WTC11 (cell line): Measurements from ENCODE around the gene SNX17. TPM values are rescaled to one million over a fixed set of nuclear protein-coding genes. Genes with fewer than 3 reads are reported as not detected.

Experiments
- ATAC-seq: fragments of 200-7000 bp; cut with Tn5 transposase; 2 replicates; pipeline ENCODE4 v1.10.0; 2021; ENCODE audit warnings: mild to moderate bottlenecking, moderate library complexity
- CTCF ChIA-PET: fragments of 300-600 bp; sonication (Branson Sonifier 250); formaldehyde crosslinking; loops from one replicate; lab custom pipeline; 2021; ENCODE audit warnings: antibody characterized with exemption; lab: Charles Lee
- POLR2A ChIA-PET: fragments of 350-600 bp; sonication (Branson Sonifier 250); formaldehyde crosslinking; loops from one replicate; lab custom pipeline; 2021; ENCODE audit warnings: antibody characterized with exemption; lab: Charles Lee
- DNase-seq: peaks from one replicate; pipeline ENCODE4 v3.0.0; 2021; ENCODE audit warnings: low spot score
- H3K27ac Mint-ChIP-seq: 2 replicates; pipeline ENCODE4 v1.8.0; 2021; ENCODE audit warnings: mixed read lengths
- H3K27me3 Mint-ChIP-seq: 2 replicates; pipeline ENCODE4 v1.8.0; 2021; ENCODE audit warnings: low read depth, mild to moderate bottlenecking, moderate library complexity, mixed read lengths
- H3K36me3 Mint-ChIP-seq: 2 replicates; pipeline ENCODE4 v1.8.0; 2021; ENCODE audit warnings: mixed read lengths
- H3K4me1 Mint-ChIP-seq: 2 replicates; pipeline ENCODE4 v1.8.0; 2022; ENCODE audit warnings: mixed read lengths
- H3K4me3 Mint-ChIP-seq: 2 replicates; pipeline ENCODE4 v1.8.0; 2021; ENCODE audit warnings: mild to moderate bottlenecking, moderate library complexity, mixed read lengths
- H3K9me3 Mint-ChIP-seq: 2 replicates; pipeline ENCODE4 v1.8.0; 2021; ENCODE audit warnings: mixed read lengths
- CREM ChIP-seq: sonication (generic); formaldehyde crosslinking; IDR thresholded peaks from 2 replicates; pipeline ENCODE4 v1.8.1; 2022; ENCODE audit warnings: mild to moderate bottlenecking, missing genetic modification reagents, moderate library complexity
- ELF4 ChIP-seq: sonication (generic); formaldehyde crosslinking; IDR thresholded peaks from 2 replicates; pipeline ENCODE4 v1.8.1; 2022; ENCODE audit warnings: low read depth, mild to moderate bottlenecking, moderate library complexity, missing genetic modification reagents
- JUN ChIP-seq: sonication (generic); formaldehyde crosslinking; IDR thresholded peaks from 2 replicates; pipeline ENCODE4 v1.8.0; 2023; ENCODE audit warnings: mild to moderate bottlenecking, missing genetic modification reagents
- KAT7 ChIP-seq: sonication (generic); formaldehyde crosslinking; IDR thresholded peaks from 2 replicates; pipeline ENCODE4 v1.8.1; 2023; ENCODE audit warnings: missing genetic modification reagents, mild to moderate bottlenecking, borderline replicate concordance
- MYBL2 ChIP-seq: sonication (generic); formaldehyde crosslinking; IDR thresholded peaks from 2 replicates; pipeline ENCODE4 v1.8.1; 2023; ENCODE audit warnings: mild to moderate bottlenecking, moderate library complexity, missing genetic modification reagents
- SMAD4 ChIP-seq: sonication (generic); formaldehyde crosslinking; IDR thresholded peaks from 2 replicates; pipeline ENCODE4 v1.8.0; 2022; ENCODE audit warnings: mild to moderate bottlenecking, missing genetic modification reagents
- TEAD4 ChIP-seq: sonication (generic); formaldehyde crosslinking; IDR thresholded peaks from 2 replicates; pipeline ENCODE4 v1.8.0; 2022; ENCODE audit warnings: mild to moderate bottlenecking, missing genetic modification reagents
- TP53 ChIP-seq: sonication (generic); formaldehyde crosslinking; IDR thresholded peaks from 2 replicates; pipeline ENCODE4 v1.8.1; 2023; ENCODE audit warnings: mild to moderate bottlenecking, missing genetic modification reagents
- ZNF138 ChIP-seq: sonication (generic); formaldehyde crosslinking; conservative IDR thresholded peaks from 2 replicates; pipeline ENCODE4 v1.8.1; 2022; ENCODE audit warnings: mild to moderate bottlenecking, moderate library complexity, missing genetic modification reagents
- total RNA-seq: library from RNA; stranded (reverse); gene quantifications from 3 replicates; pipeline ENCODE4 v1.2.3, GENCODE V29; 2021
- TF ChIP-seq, protein P1 (sequence below): sonication (generic); formaldehyde crosslinking; IDR thresholded peaks from 2 replicates; pipeline ENCODE4 v1.8.0; 2022; ENCODE audit warnings: missing genetic modification reagents
- TF ChIP-seq, protein P2 (sequence below): sonication (generic); formaldehyde crosslinking; IDR thresholded peaks from 2 replicates; pipeline ENCODE4 v1.8.0; 2022; ENCODE audit warnings: mild to moderate bottlenecking, missing genetic modification reagents
- TF ChIP-seq, protein P3 (sequence below): fragments of 250-450 bp; sonication (Bioruptor Pico); IDR thresholded peaks from 2 replicates; pipeline ENCODE4 v2.1.2; 2022; ENCODE audit warnings: mild to moderate bottlenecking, moderate library complexity
- TF ChIP-seq, protein P4 (sequence below): fragments of 250-450 bp; sonication (Bioruptor Pico); IDR thresholded peaks from 2 replicates; pipeline ENCODE4 v1.9.0; 2021; ENCODE audit warnings: moderate library complexity, mild to moderate bottlenecking, inconsistent platforms, borderline replicate concordance
- TF ChIP-seq, protein P5 (sequence below): sonication (generic); formaldehyde crosslinking; IDR thresholded peaks from 2 replicates; pipeline ENCODE4 v1.8.0; 2022; ENCODE audit warnings: mild to moderate bottlenecking, missing genetic modification reagents
- TF ChIP-seq, protein P6 (sequence below): fragments of 250-450 bp; sonication (Bioruptor Pico); IDR thresholded peaks from 2 replicates; pipeline ENCODE4 v1.9.0; 2021; ENCODE audit warnings: mild to moderate bottlenecking, borderline replicate concordance
- TF ChIP-seq, protein P7 (sequence below): sonication (generic); formaldehyde crosslinking; IDR thresholded peaks from 2 replicates; pipeline ENCODE4 v1.8.0; 2023; ENCODE audit warnings: missing genetic modification reagents, mild to moderate bottlenecking, borderline replicate concordance
- TF ChIP-seq, protein P8 (sequence below): sonication (generic); formaldehyde crosslinking; IDR thresholded peaks from 2 replicates; pipeline ENCODE4 v1.8.1; 2022; ENCODE audit warnings: missing genetic modification reagents, borderline replicate concordance

Gene SNX17
- total RNA-seq, 1 experiment from 2014 or later, result 74.7 TPM

DNA sequence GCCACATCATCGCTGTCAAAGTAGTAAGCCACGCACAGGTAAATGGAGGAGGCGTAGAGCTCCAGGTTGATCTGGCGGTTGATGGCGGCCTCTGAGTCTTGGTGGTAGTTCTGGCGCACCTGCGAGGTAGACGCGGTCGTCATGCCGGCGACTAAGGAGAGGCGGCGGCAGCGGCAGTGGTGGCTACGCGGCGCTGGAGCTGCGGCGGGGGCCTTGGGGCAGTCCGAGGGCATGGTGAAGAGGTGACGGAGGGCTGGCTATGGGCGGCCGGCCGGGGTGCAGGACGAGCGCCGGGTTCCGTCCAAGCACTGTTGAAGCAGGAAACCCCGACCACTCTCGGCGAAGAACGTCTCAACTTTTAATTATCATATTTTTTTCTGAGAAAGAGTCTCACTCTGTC lies 22.8 kb downstream of the SNX17 start (continued):
- TF ChIP-seq JUN (CRISPR knock-in tag), result no peak
- no peak for TF ChIP-seq KAT7
- no peak for TF ChIP-seq ZNF138
- TF ChIP-seq MYBL2 (CRISPR knock-in tag), result no peak
- TF ChIP-seq, protein P1, sequence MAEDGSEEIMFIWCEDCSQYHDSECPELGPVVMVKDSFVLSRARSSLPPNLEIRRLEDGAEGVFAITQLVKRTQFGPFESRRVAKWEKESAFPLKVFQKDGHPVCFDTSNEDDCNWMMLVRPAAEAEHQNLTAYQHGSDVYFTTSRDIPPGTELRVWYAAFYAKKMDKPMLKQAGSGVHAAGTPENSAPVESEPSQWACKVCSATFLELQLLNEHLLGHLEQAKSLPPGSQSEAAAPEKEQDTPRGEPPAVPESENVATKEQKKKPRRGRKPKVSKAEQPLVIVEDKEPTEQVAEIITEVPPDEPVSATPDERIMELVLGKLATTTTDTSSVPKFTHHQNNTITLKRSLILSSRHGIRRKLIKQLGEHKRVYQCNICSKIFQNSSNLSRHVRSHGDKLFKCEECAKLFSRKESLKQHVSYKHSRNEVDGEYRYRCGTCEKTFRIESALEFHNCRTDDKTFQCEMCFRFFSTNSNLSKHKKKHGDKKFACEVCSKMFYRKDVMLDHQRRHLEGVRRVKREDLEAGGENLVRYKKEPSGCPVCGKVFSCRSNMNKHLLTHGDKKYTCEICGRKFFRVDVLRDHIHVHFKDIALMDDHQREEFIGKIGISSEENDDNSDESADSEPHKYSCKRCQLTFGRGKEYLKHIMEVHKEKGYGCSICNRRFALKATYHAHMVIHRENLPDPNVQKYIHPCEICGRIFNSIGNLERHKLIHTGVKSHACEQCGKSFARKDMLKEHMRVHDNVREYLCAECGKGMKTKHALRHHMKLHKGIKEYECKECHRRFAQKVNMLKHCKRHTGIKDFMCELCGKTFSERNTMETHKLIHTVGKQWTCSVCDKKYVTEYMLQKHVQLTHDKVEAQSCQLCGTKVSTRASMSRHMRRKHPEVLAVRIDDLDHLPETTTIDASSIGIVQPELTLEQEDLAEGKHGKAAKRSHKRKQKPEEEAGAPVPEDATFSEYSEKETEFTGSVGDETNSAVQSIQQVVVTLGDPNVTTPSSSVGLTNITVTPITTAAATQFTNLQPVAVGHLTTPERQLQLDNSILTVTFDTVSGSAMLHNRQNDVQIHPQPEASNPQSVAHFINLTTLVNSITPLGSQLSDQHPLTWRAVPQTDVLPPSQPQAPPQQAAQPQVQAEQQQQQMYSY (CRISPR knock-in tag), result no peak
- TF ChIP-seq ELF4, result no peak
- no peak for TF ChIP-seq CREM

DNA sequence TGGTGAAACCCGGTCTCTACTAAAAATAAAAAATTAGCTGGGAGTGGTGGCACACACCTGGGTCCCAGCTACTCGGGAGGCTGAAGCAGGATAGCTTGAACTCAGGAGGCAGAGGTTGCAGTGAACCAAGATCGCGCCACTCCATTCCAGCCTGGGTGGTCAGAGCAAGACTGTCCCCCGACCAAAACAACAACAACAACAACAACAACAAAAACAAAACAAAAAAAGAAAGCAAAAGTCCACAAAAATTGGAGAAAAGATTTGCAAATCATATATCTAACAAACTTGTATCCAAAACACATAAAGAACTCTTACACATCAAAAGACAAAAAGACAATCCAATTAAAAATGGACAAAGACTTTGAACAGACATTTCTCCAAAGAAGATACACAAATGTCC lies 28.5 kb downstream of the SNX17 start:
- peaks cover 7% of the 10 kb centered on the region for H3K36me3 Mint-ChIP-seq
- H3K9me3 Mint-ChIP-seq, result no peaks in the 10 kb centered on the region
- ATAC-seq, result no peak
- H3K4me3 Mint-ChIP-seq, result no peak overlapping the region
- CTCF ChIA-PET, result interaction anchor here (0.6 kb wide), 1 partner anchor 15 kb away, joined by 3 read pairs; no protein-coding TSS in a partner anchor
- POLR2A ChIA-PET, result no interaction called here
- DNase-seq, result no peak
- H3K4me1 Mint-ChIP-seq, result peaks cover 3% of the 10 kb centered on the region
- H3K27ac Mint-ChIP-seq, result peak overlapping the region; percentile 91
- no peaks in the 10 kb centered on the region for H3K27me3 Mint-ChIP-seq
- no peak for TF ChIP-seq TEAD4
- TF ChIP-seq, protein P2, sequence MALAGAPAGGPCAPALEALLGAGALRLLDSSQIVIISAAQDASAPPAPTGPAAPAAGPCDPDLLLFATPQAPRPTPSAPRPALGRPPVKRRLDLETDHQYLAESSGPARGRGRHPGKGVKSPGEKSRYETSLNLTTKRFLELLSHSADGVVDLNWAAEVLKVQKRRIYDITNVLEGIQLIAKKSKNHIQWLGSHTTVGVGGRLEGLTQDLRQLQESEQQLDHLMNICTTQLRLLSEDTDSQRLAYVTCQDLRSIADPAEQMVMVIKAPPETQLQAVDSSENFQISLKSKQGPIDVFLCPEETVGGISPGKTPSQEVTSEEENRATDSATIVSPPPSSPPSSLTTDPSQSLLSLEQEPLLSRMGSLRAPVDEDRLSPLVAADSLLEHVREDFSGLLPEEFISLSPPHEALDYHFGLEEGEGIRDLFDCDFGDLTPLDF (CRISPR knock-in tag), result no peak
- no peak for TF ChIP-seq SMAD4
- TF ChIP-seq ELF4, result no peak
- TF ChIP-seq, protein P3, sequence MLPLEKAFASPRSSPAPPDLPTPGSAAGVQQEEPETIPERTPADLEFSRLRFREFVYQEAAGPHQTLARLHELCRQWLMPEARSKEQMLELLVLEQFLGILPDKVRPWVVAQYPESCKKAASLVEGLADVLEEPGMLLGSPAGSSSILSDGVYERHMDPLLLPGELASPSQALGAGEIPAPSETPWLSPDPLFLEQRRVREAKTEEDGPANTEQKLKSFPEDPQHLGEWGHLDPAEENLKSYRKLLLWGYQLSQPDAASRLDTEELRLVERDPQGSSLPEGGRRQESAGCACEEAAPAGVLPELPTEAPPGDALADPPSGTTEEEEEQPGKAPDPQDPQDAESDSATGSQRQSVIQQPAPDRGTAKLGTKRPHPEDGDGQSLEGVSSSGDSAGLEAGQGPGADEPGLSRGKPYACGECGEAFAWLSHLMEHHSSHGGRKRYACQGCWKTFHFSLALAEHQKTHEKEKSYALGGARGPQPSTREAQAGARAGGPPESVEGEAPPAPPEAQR, result no peak
- TF ChIP-seq, protein P4, sequence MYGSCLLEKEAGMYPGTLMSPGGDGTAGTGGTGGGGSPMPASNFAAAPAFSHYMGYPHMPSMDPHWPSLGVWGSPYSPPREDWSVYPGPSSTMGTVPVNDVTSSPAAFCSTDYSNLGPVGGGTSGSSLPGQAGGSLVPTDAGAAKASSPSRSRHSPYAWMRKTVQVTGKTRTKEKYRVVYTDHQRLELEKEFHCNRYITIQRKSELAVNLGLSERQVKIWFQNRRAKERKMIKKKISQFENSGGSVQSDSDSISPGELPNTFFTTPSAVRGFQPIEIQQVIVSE (CRISPR knock-in tag), result no peak
- TF ChIP-seq, protein P5, sequence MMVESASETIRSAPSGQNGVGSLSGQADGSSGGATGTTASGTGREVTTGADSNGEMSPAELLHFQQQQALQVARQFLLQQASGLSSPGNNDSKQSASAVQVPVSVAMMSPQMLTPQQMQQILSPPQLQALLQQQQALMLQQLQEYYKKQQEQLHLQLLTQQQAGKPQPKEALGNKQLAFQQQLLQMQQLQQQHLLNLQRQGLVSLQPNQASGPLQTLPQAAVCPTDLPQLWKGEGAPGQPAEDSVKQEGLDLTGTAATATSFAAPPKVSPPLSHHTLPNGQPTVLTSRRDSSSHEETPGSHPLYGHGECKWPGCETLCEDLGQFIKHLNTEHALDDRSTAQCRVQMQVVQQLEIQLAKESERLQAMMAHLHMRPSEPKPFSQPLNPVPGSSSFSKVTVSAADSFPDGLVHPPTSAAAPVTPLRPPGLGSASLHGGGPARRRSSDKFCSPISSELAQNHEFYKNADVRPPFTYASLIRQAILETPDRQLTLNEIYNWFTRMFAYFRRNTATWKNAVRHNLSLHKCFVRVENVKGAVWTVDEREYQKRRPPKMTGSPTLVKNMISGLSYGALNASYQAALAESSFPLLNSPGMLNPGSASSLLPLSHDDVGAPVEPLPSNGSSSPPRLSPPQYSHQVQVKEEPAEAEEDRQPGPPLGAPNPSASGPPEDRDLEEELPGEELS (CRISPR knock-in tag), result no peak
- TF ChIP-seq, protein P6, sequence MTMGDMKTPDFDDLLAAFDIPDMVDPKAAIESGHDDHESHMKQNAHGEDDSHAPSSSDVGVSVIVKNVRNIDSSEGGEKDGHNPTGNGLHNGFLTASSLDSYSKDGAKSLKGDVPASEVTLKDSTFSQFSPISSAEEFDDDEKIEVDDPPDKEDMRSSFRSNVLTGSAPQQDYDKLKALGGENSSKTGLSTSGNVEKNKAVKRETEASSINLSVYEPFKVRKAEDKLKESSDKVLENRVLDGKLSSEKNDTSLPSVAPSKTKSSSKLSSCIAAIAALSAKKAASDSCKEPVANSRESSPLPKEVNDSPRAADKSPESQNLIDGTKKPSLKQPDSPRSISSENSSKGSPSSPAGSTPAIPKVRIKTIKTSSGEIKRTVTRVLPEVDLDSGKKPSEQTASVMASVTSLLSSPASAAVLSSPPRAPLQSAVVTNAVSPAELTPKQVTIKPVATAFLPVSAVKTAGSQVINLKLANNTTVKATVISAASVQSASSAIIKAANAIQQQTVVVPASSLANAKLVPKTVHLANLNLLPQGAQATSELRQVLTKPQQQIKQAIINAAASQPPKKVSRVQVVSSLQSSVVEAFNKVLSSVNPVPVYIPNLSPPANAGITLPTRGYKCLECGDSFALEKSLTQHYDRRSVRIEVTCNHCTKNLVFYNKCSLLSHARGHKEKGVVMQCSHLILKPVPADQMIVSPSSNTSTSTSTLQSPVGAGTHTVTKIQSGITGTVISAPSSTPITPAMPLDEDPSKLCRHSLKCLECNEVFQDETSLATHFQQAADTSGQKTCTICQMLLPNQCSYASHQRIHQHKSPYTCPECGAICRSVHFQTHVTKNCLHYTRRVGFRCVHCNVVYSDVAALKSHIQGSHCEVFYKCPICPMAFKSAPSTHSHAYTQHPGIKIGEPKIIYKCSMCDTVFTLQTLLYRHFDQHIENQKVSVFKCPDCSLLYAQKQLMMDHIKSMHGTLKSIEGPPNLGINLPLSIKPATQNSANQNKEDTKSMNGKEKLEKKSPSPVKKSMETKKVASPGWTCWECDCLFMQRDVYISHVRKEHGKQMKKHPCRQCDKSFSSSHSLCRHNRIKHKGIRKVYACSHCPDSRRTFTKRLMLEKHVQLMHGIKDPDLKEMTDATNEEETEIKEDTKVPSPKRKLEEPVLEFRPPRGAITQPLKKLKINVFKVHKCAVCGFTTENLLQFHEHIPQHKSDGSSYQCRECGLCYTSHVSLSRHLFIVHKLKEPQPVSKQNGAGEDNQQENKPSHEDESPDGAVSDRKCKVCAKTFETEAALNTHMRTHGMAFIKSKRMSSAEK, result no peak
- TF ChIP-seq, protein P7, sequence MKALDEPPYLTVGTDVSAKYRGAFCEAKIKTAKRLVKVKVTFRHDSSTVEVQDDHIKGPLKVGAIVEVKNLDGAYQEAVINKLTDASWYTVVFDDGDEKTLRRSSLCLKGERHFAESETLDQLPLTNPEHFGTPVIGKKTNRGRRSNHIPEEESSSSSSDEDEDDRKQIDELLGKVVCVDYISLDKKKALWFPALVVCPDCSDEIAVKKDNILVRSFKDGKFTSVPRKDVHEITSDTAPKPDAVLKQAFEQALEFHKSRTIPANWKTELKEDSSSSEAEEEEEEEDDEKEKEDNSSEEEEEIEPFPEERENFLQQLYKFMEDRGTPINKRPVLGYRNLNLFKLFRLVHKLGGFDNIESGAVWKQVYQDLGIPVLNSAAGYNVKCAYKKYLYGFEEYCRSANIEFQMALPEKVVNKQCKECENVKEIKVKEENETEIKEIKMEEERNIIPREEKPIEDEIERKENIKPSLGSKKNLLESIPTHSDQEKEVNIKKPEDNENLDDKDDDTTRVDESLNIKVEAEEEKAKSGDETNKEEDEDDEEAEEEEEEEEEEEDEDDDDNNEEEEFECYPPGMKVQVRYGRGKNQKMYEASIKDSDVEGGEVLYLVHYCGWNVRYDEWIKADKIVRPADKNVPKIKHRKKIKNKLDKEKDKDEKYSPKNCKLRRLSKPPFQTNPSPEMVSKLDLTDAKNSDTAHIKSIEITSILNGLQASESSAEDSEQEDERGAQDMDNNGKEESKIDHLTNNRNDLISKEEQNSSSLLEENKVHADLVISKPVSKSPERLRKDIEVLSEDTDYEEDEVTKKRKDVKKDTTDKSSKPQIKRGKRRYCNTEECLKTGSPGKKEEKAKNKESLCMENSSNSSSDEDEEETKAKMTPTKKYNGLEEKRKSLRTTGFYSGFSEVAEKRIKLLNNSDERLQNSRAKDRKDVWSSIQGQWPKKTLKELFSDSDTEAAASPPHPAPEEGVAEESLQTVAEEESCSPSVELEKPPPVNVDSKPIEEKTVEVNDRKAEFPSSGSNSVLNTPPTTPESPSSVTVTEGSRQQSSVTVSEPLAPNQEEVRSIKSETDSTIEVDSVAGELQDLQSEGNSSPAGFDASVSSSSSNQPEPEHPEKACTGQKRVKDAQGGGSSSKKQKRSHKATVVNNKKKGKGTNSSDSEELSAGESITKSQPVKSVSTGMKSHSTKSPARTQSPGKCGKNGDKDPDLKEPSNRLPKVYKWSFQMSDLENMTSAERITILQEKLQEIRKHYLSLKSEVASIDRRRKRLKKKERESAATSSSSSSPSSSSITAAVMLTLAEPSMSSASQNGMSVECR (CRISPR knock-in tag), result no peak
- no peak for TF ChIP-seq TP53 (CRISPR knock-in tag)
- TF ChIP-seq, protein P8, sequence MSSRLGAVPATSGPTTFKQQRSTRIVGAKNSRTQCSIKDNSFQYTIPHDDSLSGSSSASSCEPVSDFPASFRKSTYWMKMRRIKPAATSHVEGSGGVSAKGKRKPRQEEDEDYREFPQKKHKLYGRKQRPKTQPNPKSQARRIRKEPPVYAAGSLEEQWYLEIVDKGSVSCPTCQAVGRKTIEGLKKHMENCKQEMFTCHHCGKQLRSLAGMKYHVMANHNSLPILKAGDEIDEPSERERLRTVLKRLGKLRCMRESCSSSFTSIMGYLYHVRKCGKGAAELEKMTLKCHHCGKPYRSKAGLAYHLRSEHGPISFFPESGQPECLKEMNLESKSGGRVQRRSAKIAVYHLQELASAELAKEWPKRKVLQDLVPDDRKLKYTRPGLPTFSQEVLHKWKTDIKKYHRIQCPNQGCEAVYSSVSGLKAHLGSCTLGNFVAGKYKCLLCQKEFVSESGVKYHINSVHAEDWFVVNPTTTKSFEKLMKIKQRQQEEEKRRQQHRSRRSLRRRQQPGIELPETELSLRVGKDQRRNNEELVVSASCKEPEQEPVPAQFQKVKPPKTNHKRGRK (CRISPR knock-in tag), result no peak
